Heart left ventricle (tissue), 16 donors: ENCODE measurements around the gene PLK5. TPM values are rescaled to one million over a fixed set of nuclear protein-coding genes. Genes with fewer than 3 reads are reported as not detected.

Experiments used
- ATAC-seq, 4 donors: fragments of 200-7000 bp; cut with Tn5 transposase; one replicate each; pipeline ENCODE4 v1.9.1; 2020 to 2022; ENCODE audit warnings: moderate library complexity in 4 of 4, mild to moderate bottlenecking in 3 of 4, moderate number of reproducible peaks in 1 of 4
- DNase-seq, 5 donors: peaks; one replicate each; pipeline ENCODE4 v3.0.0-alpha.2; 2020
- H3K27ac ChIP-seq, 12 donors: fragments of 200-600 bp; sonication (generic) in 4 of 12; one replicate each; pipeline versions ENCODE4 v1.5.0 to v1.8.0; 2016 to 2022; ENCODE audit warnings: mild to moderate bottlenecking in 2 of 12
- H3K27me3 ChIP-seq, 9 donors: fragments of 200-600 bp; sonication (generic) in 2 of 9; one replicate each; pipeline versions ENCODE4 v1.5.1 to v1.8.0; 2016 to 2022; ENCODE audit warnings: mild to moderate bottlenecking in 3 of 9
- H3K36me3 ChIP-seq, 9 donors: fragments of 200-600 bp; sonication (generic) in 2 of 9; one replicate each; pipeline versions ENCODE4 v1.5.0 to v1.8.0; 2018 to 2022; ENCODE audit warnings: mild to moderate bottlenecking in 2 of 9
- H3K4me1 ChIP-seq, 12 donors: fragments of 200-600 bp; sonication (generic) in 4 of 12; one replicate each; pipeline versions ENCODE4 v1.5.0 to v1.8.0; 2016 to 2022; ENCODE audit warnings: mild to moderate bottlenecking in 3 of 12
- H3K4me3 ChIP-seq, 12 donors: fragments of 200-600 bp; sonication (generic) in 4 of 12; one replicate each; pipeline versions ENCODE4 v1.5.0 to v1.8.0; 2017 to 2022; ENCODE audit warnings: mild to moderate bottlenecking in 9 of 12, moderate library complexity in 4 of 12
- H3K9me3 ChIP-seq, 12 donors: fragments of 200-600 bp; sonication (generic) in 4 of 12; one replicate each; pipeline versions ENCODE4 v1.5.0 to v1.8.0; 2016 to 2022; ENCODE audit warnings: mild to moderate bottlenecking in 1 of 12
- CTCF ChIP-seq, 12 donors: fragments of 200-600 bp; sonication (generic) in 4 of 12; IDR thresholded peaks; one replicate each; pipeline versions ENCODE4 v1.5.0 to v1.8.0; 2018 to 2022; ENCODE audit warnings: antibody characterized with exemption in 12 of 12, mild to moderate bottlenecking in 5 of 12
- POLR2A ChIP-seq, 2 donors: fragments of 450-650 bp; IDR thresholded peaks; one replicate each; pipeline ENCODE4 v1.6.1; 2017; ENCODE audit warnings: antibody characterized with exemption in 2 of 2, mild to moderate bottlenecking in 2 of 2, moderate library complexity in 2 of 2
- WGBS, 4 donors: extraction: QIAGEN DNeasy Blood & Tissue Kit in 2 of 4; methylation state at CpG; one replicate each; pipeline versions ENCODE4 v1.1.5 to v1.1.7; 2013 to 2018; 5-methylcytosine and 5-hydroxymethylcytosine counted together
- intact Hi-C, 10 donors: fragments of 100-400 bp; cut with DNase I; formaldehyde crosslinking; loops; one replicate each; pipeline versions ENCODE4 v1.11.1 to v1.14.2; 2022
- polyA plus RNA-seq, 2 donors: library from polyadenylated mRNA; stranded (reverse); fragments of 200-250 nt; gene quantifications; one replicate each; pipeline ENCODE4 v1.2.3, GENCODE V29; 2013
- total RNA-seq, 9 donors: library from RNA; depleted of rRNA in 2 of 9; stranded (reverse); fragments of >200 nt in 2 of 9; fragmentation: NEBNext Ultra II Directional in 3 of 9; extraction: Animal tissue kit (Norgen Biotek cat#: 25700) in 3 of 9; gene quantifications; one replicate each; pipeline versions ENCODE4 v1.1.0 to v1.2.4, GENCODE V29; 2016 to 2023
- donor health status: ischemic (EF 13 %, LVEDD 7.1; RV severe dilation, severe dysfunction).
- donor health status: healthy with polysubstance abuse.
- donor health status: DM: no; HTN: yes; CAD: no.
- donor health status: DM: no; HTN: no; CAD: no.
- donor health status: ischemic (EF 25% LVEDD 6.9; RV normal size, moderate dysfunction).
- donor health status: ischemic (EF 25% LVEDD 5.7; RV mildly dilated, moderate dysfunction).
- donor health status: healthy.
- donor health status: DM: yes; HTN: yes; CAD: no.
- donor health status: ischemic (EF 35%, LVEDD 5.7; RV mildly dilated, moderate dysfunction).
- donor health status: nonischemic (EF 11% LVEDD 7.7; RV severe dilation, severe dysfunction).
- donor health status: DM: yes; HTN: yes; CAD: no.
- donor health status: PGD.
- donor health status: ischemic (EF 29% LVEDD 5.4; RV normal size, mild dysfunction).
- donor health status: nonischemic (EF 23%, LVEDD 6.1; RV moderate dilation, normal function).

PLK5 gene
- total and polyA plus RNA-seq, 11 donors, result 0.17 to 0.30 TPM; not detected in 9

GRCh38 chr19:1526979-1527649 lies 3.2 kb downstream of the PLK5 start:
- peak in 1 of 5 donors; percentile 24 for DNase-seq
- no peak overlapping the region for H3K4me3 ChIP-seq
- H3K4me1 ChIP-seq, result peaks cover 0 to 11% (median 0%) of the 10 kb centered on the region in 12 donors
- H3K27ac ChIP-seq, result no peak overlapping the region
- no peak for ATAC-seq
- 81 to 87% (median 84%) methylated on average over 18 of the region's 18 CpGs for WGBS, 4 donors
- intact Hi-C loops, result loop anchor here in 2 of 10 donors (10.0 kb wide), 1 partner anchor 242 kb away; the partner anchor contains the start of gene EFNA2 (in 2 of the 2)
- no peaks in the 10 kb centered on the region for H3K36me3 ChIP-seq
- no peaks in the 10 kb centered on the region for H3K9me3 ChIP-seq
- peaks cover 7 to 71% (median 32%) of the 10 kb centered on the region in 9 donors for H3K27me3 ChIP-seq
- TF ChIP-seq CTCF (IDR thresholded peaks at IDR 0.05) (no peak), POLR2A (IDR thresholded peaks at IDR 0.05) (no peak)

GRCh38 chr19:1527650-1528309 lies 3.9 kb downstream of the PLK5 start:
- intact Hi-C loops, result loop anchor here in 2 of 10 donors (10.0 kb wide), 1 partner anchor 243 kb away; the partner anchor contains the start of gene EFNA2 (in 2 of the 2)
- Histone ChIP-seq H3K27ac (no peak overlapping the region), H3K27me3 (peaks cover 7 to 68% (median 32%) of the 10 kb centered on the region in 9 donors), H3K9me3 (no peaks in the 10 kb centered on the region), H3K4me3 (no peak overlapping the region), H3K36me3 (no peaks in the 10 kb centered on the region), H3K4me1 (peaks cover 0 to 10% (median 0%) of the 10 kb centered on the region in 12 donors)
- TF ChIP-seq POLR2A (IDR thresholded peaks at IDR 0.05) (no peak), CTCF (IDR thresholded peaks at IDR 0.05) (no peak)
- 73 to 87% (median 82%) methylated on average over 16 to 27 of the region's 27 CpGs for WGBS, 4 donors
- no peak for ATAC-seq
- DNase-seq, result peak in 1 of 5 donors; percentile 54

- ATAC-seq (no peak), DNase-seq (peak in 1 of 5 donors; percentile 58)
- Histone ChIP-seq H3K9me3 (no peaks in the 10 kb centered on the region), H3K4me1 (peaks cover 0 to 6% (median 0%) of the 10 kb centered on the region in 12 donors), H3K36me3 (no peaks in the 10 kb centered on the region), H3K27me3 (peaks cover 7 to 58% (median 28%) of the 10 kb centered on the region in 9 donors), H3K27ac (no peak overlapping the region), H3K4me3 (no peak overlapping the region)
- intact Hi-C loops, result loop anchor here in 2 of 10 donors (10.0 kb wide), 1 partner anchor 244 kb away; the partner anchor contains the start of gene EFNA2 (in 2 of the 2)
- TF ChIP-seq POLR2A (IDR thresholded peaks at IDR 0.05), result no peak
- no peak for TF ChIP-seq CTCF (IDR thresholded peaks at IDR 0.05)
- WGBS, 4 donors, result 78 to 81% (median 79%) methylated on average over 10 to 23 of the region's 23 CpGs
These were observed 4.9 kb downstream of the PLK5 start for GRCh38 chr19:1528596-1529429.
